GM21786 (cell line): ENCODE measurements around the gene ANO8.
A peak's percentile ranks its signal among the peaks of the same experiment; 100 is the strongest.

Experiments used
- ATAC-seq: cut with Tn5 transposase; IDR thresholded peaks from one replicate; pipeline ENCODE4 v1.9.1; 2021; ENCODE audit not compliant: unreplicated experiment

ANO8 gene

DNA sequence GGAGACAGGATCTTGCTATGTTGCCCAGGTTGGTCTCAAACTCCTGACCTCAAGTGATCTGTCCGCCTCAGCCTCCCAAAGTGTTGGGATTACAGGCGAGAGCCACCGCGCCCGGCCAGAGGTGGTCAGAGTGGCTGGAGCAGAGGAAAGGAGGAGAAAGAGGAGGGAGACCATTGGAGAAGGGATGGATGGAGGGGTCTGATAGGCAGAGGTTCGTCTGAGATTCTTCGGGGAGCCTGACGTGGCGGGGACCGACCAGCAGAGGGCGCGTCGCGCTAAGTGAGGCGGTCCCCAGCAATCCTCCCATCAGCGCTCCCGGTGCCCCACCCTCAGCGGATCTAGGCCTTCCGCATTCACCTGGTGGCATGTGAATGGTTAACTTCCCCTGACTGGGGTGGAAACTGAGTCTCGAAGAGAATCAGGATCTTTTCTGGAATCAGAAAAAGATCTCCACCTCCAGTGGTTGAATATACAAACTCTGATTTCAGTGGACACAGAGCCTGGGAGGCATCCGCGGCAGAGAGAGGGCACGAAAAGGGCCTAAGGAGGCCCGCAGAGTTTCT lies 11.5 kb upstream of the ANO8 start:
- no peak for ATAC-seq

GRCh38 chr19:17341845-17342244 lies 7.2 kb upstream of the ANO8 start:
- no peak for ATAC-seq

DNA sequence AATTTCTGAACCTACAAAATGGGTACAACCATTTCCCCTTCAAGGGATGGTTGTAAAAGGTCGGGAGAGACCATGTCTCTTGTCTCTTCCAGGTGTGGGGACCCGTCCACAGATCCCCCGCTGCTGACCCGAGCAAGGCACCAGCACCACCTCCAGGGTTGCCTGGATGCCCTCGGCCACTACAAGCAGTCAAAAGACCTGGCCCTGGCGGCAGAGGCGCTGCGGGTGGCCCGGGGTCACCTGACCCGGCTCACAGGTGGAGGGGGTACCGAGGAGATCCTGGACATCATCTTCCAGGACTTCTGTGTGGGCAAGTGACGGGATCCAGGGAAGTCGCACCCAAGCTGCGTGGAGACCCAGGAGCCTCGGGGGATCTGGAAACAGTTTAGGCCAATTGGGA lies 6.7 kb upstream of the ANO8 start:
- ATAC-seq = no peak

DNA sequence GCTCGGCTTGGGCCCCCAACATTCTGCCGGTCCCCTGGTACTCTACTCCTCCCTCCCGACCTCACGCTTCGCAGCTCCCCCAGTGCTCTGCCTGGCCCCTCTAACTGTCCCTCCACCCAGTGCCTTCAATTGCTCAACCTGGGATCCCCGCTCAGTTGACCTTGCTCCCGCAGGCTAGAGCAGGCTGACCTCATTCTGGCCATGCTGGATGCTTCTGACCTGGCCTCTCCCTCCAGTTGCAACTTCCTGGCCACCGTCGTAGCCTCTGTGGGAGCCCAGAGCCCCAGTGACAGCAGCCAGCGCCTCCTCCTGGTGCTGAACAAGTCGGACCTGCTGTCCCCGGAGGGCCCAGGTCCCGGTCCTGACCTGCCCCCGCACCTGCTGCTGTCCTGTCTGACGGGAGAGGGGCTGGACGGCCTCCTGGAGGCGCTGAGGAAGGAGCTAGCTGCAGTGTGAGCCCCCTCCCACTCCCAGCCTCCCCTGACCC lies 6.3 kb upstream of the ANO8 start:
- no peak for ATAC-seq

- ATAC-seq = no peak
Measured at GRCh38 chr19:17340302-17340870, 5.7 kb upstream of the ANO8 start.

DNA sequence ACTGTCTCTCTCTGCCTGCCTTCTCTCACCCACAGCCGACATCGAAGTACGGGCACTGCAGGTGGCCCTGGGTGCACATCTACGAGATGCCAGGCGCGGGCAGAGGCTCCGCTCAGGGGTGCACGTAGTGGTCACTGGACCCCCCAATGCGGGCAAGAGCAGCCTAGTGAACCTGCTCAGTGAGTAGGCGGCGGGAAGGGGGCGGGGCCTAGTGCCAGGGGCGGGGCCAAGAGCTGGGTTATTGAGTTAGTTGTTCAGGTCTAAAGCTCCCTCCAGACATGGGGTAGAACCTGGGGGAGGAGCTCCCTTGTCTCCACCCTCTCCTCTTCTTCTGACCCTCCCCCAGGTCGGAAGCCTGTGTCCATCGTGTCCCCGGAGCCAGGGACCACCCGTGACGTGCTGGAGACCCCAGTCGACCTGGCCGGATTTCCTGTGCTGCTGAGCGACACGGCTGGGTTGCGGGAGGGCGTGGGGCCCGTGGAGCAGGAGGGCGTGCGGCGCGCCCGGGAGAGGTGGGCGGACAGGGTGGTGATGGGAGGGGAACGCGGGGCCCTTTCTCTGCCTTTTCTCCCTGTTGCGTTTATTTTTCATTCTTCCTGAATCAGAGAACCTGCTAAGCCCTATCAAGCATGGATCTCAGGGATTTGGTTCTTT lies 4.6 kb upstream of the ANO8 start:
- no peak for ATAC-seq

DNA sequence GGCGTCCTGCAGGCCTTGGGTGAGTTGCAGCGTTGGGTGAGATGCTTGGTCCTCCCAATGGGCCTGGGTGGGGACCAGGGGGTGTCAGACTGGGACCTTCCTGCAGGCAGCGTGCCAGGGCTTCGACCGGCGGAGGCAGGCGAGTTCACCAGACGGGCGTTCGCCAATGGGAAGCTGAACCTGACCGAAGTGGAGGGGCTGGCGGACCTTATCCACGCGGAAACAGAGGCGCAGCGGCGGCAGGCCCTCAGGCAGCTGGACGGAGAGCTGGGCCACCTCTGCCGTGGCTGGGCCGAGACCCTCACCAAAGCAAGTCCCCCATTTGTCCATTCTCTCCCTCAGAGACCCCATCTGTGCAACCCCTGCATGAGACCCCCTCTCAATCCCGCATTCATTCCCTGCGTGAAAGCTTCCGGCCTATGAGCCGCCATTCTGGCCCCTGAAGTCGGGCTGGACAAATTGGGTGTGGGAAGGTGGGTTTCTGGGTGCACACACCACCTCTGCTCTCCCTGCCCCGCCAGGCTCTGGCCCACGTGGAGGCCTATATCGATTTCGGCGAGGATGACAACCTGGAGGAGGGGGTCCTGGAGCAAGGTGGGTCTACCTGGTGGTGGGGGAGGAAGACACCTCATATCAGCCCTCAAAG lies 3.9 kb upstream of the ANO8 start:
- no peak for ATAC-seq

- ATAC-seq = no peak
Measured at GRCh38 chr19:17337675-17338432, 3.2 kb upstream of the ANO8 start.

- peak; percentile 71 for ATAC-seq
Measured at GRCh38 chr19:17336872-17337674, 2.4 kb upstream of the ANO8 start, which contains the start of gene GTPBP3. TSS of gene GTPBP3 (plus strand) at chr19:17337553. CDS start at chr19:17337612, 59 bp downstream.

- ATAC-seq = no peak
Measured at GRCh38 chr19:17335575-17335974, 920 bp upstream of the ANO8 start.

DNA sequence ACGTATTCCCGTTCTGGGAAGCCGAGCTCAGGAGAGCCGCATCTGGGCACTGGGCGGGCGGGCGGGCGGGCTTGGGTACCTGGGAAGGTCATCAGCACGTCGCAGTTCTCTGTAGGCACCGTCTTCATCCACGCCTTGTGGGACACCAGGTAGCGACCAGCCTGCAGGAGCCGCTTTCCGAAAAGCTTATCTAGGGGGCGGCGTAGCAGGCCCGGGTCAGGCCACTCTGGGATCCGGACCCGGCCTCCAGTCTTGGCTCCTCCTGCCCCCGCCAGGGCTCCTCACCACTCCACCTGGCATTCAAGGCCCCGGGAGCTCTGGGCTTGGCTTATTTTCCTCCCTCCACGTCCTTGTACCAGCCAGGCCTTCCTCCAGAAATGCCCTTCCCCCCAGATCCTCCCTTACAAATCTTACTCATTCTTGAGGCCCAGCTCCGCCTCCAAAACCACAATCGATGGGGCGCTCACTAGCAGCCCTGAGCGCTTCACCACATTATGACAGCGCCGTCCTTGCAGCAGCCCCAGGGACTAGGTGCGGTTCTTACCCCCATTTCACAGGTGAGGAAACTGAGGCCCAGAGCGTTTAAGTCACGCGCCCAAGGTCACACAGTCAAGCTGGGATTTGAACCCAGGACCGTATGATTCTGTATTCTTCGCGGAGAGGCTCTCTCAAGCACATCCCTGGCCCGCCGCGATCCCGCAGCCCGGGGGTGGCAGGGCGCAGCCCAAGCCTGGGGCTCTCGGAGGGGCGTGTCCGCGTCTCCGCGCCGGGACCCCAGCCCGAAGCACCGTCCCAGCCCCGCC lies 843 bp downstream of the ANO8 start:
- no peak for ATAC-seq

DNA sequence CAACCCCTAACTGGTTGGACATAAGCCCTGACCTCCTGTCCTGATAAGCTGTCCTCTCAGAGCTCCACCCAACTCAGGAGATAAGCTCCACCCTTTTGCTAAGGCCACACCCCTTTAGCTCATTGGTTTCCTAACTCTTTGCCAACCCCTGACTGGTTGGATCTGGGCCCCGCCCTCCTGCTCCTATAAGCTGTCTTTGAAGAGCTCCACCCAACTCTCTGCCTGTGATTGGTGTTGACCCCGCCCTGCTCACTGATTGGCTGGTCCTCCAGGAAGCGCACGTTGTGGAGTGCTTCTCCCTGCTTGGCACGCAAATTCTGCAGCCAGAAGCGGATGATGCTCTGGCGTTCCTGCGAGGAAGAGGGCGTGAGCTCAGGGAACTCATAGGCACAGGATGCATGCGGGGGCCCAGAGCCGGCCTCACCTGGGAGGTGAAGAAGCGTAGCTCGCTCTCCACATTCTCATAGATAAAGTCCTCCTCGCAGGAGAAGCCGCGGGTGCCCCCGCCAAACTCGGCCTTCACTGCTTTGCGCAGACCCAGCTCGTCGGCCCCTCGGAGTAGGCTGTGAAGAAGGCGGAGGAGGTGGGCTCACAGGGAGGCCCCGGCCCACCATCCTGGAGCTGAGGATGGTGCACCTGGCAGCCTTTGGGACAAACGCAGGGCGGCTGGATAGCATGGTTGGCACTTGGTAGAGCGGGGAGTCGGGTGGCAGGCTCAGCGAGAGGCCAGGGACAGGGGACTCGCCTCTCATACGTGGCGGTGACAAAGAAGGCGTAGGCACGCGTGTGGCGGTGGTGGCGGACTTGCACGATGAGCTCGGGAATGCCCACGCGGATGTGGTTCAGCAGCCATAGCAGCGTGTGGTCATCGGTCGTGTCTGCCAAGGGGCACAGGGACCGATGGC lies 1.7 kb downstream of the ANO8 start:
- no peak for ATAC-seq

GRCh38 chr19:17332360-17332676 lies 2.3 kb downstream of the ANO8 start:
- no peak for ATAC-seq

GRCh38 chr19:17331045-17331558 lies 3.6 kb downstream of the ANO8 start:
- no peak for ATAC-seq

GRCh38 chr19:17330262-17331044 lies 4.2 kb downstream of the ANO8 start:
- no peak for ATAC-seq

- no peak for ATAC-seq
Measured at GRCh38 chr19:17329366-17330261, 5.0 kb downstream of the ANO8 start.
